Measurements from ENCODE around the gene ZNF124. TPM values are rescaled to one million over a fixed set of nuclear protein-coding genes. Genes with fewer than 3 reads are reported as not detected.

Gene ZNF124
- total and polyA plus RNA-seq, 2 of the 8 experiments (the other 6 are each of a cell fraction or from before 2014, with no cell fraction given) = 4.6 to 39.9 TPM

DNA sequence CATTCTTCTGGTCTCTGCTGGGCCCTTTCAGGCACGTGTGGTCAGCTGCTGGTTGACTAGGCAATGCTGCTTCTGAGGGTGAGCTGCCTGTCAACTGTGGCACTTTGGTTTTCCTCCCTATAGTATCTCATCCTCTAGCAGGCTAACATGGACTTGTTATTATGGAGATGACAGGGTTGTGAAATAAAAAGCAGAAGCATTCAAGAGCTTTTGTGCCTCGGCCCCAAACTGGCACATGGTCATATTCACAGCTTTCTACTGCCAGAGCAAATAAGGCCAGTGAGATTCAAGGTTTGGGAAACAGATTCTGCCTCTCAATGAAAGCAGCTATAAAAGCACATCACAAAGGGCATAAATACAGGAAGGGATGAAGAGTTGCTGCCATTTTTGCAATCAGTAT, 1.6 kb upstream of the ZNF124 start:
- Histone ChIP-seq H3K18ac (ENCODE audit: extremely low read depth, low read length) (no peak overlapping the region), H3K4me3 (ENCODE audit: extremely low read depth in 1 of 4, insufficient read depth in 2 of 4, low read depth in 3 of 4, low read length in 4 of 4) (no peak overlapping the region), H3K27ac (ENCODE audit: low read depth, low read length) (no peak overlapping the region), H3K4me1 (replicated peaks in 1 of 4; ENCODE audit: control insufficient read depth in 3 of 4, insufficient read depth in 4 of 4, low read length in 3 of 4) (0 out of 7 replicates have a peak, but pooled peaks cover 0 to 2% (median 0%) of the 10 kb centered on the region in 4 experiments), H3K9me3 (ENCODE audit: insufficient read depth in 2 of 2, low read depth in 1 of 2, low read length in 1 of 2) (no peaks in the 10 kb centered on the region), H3K9ac (replicated peaks in 1 of 4; ENCODE audit: extremely low read depth in 1 of 4, low read depth in 3 of 4, low read length in 3 of 4) (no peak overlapping the region), H3K4ac (replicated peaks; ENCODE audit: insufficient read length, low read depth, low read length) (no peak overlapping the region), H4K91ac (replicated peaks; ENCODE audit: insufficient read length, low read length) (no peak overlapping the region), H4K8ac (ENCODE audit: extremely low read depth, insufficient read depth, low read length) (no peak overlapping the region), H2BK15ac (ENCODE audit: low read length) (no peak overlapping the region), H2BK5ac (ENCODE audit: low read depth, low read length) (no peak overlapping the region), H3K23ac (ENCODE audit: insufficient read length) (no peak overlapping the region), H3K36me3 (ENCODE audit: control insufficient read depth in 2 of 4, insufficient read depth in 4 of 4, low read length in 3 of 4) (peaks cover 0 to 4% (median 2%) of the 10 kb centered on the region in 4 experiments; a peak in 1 of 8 replicates), H3K27me3 (replicated peaks in 1 of 4; ENCODE audit: control insufficient read depth in 3 of 4, extremely low read depth in 1 of 4, insufficient read depth in 3 of 4, low read length in 3 of 4) (no peaks in the 10 kb centered on the region), H3K23me2 (ENCODE audit: low read depth, low read length) (0 out of 2 replicates have a peak, but pooled peaks cover 1% of the 10 kb centered on the region), H2AFZ (ENCODE audit: low read length) (no peak overlapping the region), H3K4me2 (ENCODE audit: insufficient read depth in 1 of 2, low read depth in 2 of 2, low read length in 2 of 2) (no peak overlapping the region), H3K79me2 (ENCODE audit: control insufficient read depth in 1 of 2, insufficient read depth in 2 of 2, low read length in 2 of 2) (peaks cover 10 to 16% of the 10 kb centered on the region in 2 experiments), H4K20me1 (replicated peaks in 1 of 2; ENCODE audit: control insufficient read depth in 1 of 2, insufficient read depth in 2 of 2, low read length in 2 of 2) (peaks cover 3 to 5% of the 10 kb centered on the region in 2 experiments), H4K5ac (ENCODE audit: insufficient read length, low read depth, low read length) (no peak overlapping the region), H2BK120ac (replicated peaks; ENCODE audit: low read depth, low read length) (no peak overlapping the region), H3K56ac (replicated peaks; ENCODE audit: insufficient read length, low read depth, low read length) (no peak overlapping the region), H2BK20ac (ENCODE audit: low read length) (no peak overlapping the region), H2AK5ac (ENCODE audit: low read depth, low read length) (no peak overlapping the region), H2BK12ac (ENCODE audit: low read depth, low read length) (no peak overlapping the region), H3K14ac (ENCODE audit: insufficient read length) (no peak overlapping the region), H3K79me1 (ENCODE audit: low read depth, low read length) (peaks cover 3% of the 10 kb centered on the region; the same call in 1 of the 2 replicates)
- no peak for DNase-seq (ENCODE audit: low read depth in 1 of 2, low spot score in 2 of 2)
- no peak for FAIRE-seq
- WGBS, 2 experiments (ENCODE audit: extremely low coverage in 1 of 2, insufficient coverage in 1 of 2, insufficient read length in 1 of 2, insufficient replicate concordance in 2 of 2, low coverage in 1 of 2, low lambda C conversion rate in 2 of 2, missing lambda C conversion rate in 1 of 2) = 74% methylated on average over 2 of the region's 2 CpGs; no CpG with 5 or more reads in 1 of the 2 experiments
- CTCF ChIA-PET (ENCODE audit: partially characterized antibody) = no interaction called here
- POLR2A ChIA-PET (ENCODE audit: partially characterized antibody) = interaction anchor here (1.2 kb wide), 1 partner anchor 18 kb away, joined by 3 read pairs; no protein-coding TSS in a partner anchor
- TF ChIP-seq BRCA1 (IDR thresholded peaks at IDR 0.05; ENCODE audit: low read depth, low read length) (no peak), RFX5 (IDR thresholded peaks at IDR 0.05; ENCODE audit: borderline replicate concordance, low read depth, low read length) (no peak), EP300 (IDR thresholded peaks at IDR 0.05; ENCODE audit: borderline replicate concordance in 1 of 2, low read depth in 2 of 2, low read length in 2 of 2) (no peak), YY1 (IDR thresholded peaks at IDR 0.05; ENCODE audit: low read depth, low read length) (no peak), GABPA (IDR thresholded peaks at IDR 0.05; ENCODE audit: borderline replicate concordance, insufficient read depth, low read length) (no peak), TBP (IDR thresholded peaks at IDR 0.05; ENCODE audit: low read depth, low read length) (no peak), KDM1A (IDR thresholded peaks at IDR 0.05; ENCODE audit: borderline replicate concordance, low read length) (no peak), RNF2 (IDR thresholded peaks at IDR 0.05; ENCODE audit: borderline replicate concordance, low read depth, low read length, missing control alignments, poor library complexity, severe bottlenecking) (no peak), CHD1 (IDR thresholded peaks at IDR 0.05; ENCODE audit: low read depth, low read length) (no peak), PHF8 (conservative IDR thresholded peaks at IDR 0.05; ENCODE audit: low read depth, low read length) (no peak), BACH1 (IDR thresholded peaks at IDR 0.05; ENCODE audit: low read length) (no peak), POLR2AphosphoS5 (IDR thresholded peaks at IDR 0.05; ENCODE audit: low read depth, low read length) (no peak), TCF12 (IDR thresholded peaks at IDR 0.05; ENCODE audit: low read depth, low read length) (no peak)
- TF ChIP-seq, protein P1, sequence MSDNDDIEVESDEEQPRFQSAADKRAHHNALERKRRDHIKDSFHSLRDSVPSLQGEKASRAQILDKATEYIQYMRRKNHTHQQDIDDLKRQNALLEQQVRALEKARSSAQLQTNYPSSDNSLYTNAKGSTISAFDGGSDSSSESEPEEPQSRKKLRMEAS (IDR thresholded peaks at IDR 0.05) = no peak
